ENCODE data around the gene GNL1.
A peak's percentile ranks its signal among the peaks of the same experiment; 100 is the strongest.
"Not testable (repeated sequence)": the region's sequence is repeated elsewhere in the genome, so short reads cannot be mapped to it uniquely, and the experiment has no call there.

Gene GNL1

DNA sequence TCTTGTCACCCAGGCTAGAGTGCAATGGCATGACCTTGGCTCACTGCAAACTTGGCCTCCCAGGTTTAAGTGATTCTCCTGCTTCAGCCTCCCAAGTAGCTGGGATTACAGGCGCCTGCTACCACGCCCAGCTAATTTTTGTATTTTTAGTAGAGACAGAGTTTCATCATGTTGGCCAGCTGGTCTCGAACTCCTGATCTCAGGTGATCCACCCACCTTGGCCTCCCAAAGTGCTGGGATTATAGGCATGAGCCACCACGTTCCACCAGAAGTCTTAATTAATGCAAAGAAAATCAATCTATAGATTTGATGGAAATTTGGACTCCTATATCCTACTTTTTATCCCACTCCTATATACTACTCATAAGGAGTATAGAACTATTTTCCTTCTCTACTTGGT lies 61.2 kb downstream of the GNL1 start:
- DNase-seq: not testable (repeated sequence)

DNA sequence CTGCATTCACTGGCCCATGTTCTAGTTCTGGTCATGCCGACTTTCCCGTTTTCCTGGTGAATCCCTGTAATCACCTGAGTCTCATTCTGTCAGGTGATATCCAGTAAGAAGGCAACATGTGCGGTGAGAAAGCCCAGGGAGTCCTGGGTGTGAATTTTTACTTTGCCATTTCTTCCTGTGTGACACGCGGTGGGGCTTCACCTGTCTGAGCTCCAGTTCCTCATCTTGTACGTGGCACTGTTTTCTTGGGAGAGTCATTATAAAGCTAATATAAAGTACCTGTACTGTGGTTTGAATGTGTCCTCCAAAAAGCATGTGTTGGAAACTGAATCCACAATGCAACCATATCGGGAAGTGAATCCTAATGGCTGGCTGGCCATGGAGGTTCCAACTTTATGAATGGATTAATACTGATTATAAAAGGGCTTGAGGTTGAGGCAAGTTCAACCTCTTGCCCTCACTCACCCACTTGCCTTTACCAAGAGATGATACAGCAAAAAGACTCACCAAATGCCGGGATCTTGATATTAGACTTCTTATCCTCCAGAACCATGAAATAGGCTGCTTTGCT lies 61.9 kb downstream of the GNL1 start:
- no peak for DNase-seq

DNA sequence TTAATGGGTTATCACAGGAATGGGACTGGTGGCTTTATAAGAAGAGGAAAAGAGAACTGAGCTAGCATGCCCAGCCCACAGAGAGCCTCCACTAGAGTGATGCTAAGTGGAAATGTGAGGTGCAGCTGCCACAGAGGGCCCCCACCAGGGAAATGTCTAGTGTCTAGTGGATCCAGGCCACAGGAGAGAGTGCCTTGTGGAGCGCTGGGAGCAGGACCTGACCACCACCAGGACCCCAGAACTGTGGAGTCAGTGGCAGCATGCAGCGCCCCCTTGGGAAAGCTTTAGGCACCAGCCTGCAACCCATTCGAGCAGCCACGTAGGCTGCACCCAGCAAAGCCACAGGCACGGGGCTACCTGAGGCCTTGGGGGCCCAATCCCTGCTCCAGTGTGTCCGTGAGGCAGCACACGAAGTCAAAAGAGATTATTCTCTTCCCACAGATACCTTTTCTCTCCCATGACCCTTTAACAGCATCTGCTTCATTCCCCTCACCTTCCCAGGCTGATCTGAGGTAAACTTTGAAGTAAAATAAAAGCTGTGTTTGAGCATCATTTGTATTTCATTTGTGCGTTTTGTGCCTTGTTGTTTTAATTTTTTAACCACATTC lies 62.5 kb downstream of the GNL1 start:
- DNase-seq: peak; percentile 55

DNA sequence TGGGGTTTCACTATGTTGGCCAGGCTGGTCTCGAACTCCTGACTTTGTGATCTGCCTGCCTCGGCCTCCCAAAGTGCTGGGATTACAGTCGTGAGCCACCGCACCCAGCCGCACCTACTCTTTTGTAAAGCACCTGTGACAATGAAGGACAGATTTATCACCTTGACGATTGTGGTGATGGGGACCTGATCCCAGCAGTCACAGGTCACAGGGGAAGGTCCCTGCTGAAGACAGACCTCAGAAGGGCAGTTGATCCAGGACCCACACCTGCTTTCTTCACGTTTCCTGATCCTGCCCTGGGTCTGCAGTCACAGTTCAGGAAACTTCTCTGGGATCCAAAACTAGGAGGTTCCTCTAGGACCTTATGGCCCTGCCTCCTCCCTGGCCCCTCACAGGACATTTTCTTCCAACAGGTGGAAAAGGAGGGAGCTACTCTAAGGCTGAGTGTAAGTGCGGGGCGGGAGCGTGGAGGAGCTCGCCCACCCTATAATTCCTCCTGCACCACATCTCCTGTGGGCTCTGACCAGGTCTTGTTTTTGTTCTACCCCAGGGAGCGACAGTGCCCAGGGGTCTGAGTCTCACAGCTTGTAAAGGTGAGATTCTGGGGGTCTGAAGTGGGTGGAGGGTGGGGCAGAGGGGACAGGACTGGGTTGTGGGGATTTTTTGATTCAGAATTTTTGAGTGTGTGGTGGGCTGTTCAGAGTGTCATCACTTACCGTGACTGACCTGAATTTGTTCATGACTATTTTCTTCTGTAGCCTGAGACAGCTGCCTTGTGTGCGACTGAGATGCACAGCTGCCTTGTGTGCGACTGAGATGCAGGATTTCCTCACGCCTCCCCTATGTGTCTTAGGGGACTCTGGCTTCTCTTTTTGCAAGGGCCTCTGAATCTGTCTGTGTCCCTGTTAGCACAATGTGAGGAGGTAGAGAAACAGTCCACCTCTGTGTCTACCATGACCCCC lies 64.0 kb downstream of the GNL1 start:
- DNase-seq: no peak

All from activated naive CD4-positive, alpha-beta T cell treated with anti-CD3 and anti-CD28 coated beads, Interleukin-2, amount 50 U/mL, for 16 hours (primary cell).